Tibial nerve (tissue), 4 donors: Measurements from ENCODE around the gene TNRC6A.

ENCODE experiments used
- EP300 ChIP-seq, 2 donors: sonication (generic); formaldehyde crosslinking; IDR thresholded peaks; one replicate each; pipeline ENCODE4 v1.6.1; 2017; ENCODE audit warnings: antibody characterized with exemption in 2 of 2, mild to moderate bottlenecking in 1 of 2
- POLR2A ChIP-seq, 2 donors: fragments of 450-650 bp; IDR thresholded peaks; one replicate each; pipeline ENCODE4 v1.6.1; 2017; ENCODE audit warnings: antibody characterized with exemption in 2 of 2, mild to moderate bottlenecking in 2 of 2, moderate library complexity in 2 of 2
- TF ChIP-seq, protein P1 (sequence below), 5 experiments: fragments of 200-600 bp in 3 of 5; fragments of 450-650 bp in 2 of 5; sonication (generic) in 3 of 5; IDR thresholded peaks; one replicate each; pipeline ENCODE4 v1.5.1; 2016 to 2019; ENCODE audit warnings: antibody characterized with exemption in 5 of 5, mild to moderate bottlenecking in 3 of 5, moderate library complexity in 2 of 5

DNA sequence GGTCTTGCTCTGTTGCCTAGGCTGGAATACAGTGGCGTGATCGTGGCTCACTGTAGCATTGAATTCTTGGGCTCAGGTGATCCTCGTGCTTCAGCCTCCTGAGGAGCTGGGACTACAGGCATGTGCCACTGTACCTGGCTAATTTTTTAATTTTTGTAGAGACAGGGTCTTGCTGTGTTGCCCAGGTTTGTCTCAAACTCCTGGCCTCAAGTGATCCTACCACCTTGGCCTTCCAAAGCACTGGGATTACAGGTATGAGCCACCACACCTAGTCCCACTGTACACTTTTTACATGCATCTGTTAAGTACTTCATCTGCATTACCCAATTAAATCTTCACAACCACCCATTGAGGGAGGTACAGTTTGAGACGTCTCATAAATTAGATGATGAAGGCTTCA is 12.4 kb downstream of the TNRC6A start:
- TF ChIP-seq, protein P1, sequence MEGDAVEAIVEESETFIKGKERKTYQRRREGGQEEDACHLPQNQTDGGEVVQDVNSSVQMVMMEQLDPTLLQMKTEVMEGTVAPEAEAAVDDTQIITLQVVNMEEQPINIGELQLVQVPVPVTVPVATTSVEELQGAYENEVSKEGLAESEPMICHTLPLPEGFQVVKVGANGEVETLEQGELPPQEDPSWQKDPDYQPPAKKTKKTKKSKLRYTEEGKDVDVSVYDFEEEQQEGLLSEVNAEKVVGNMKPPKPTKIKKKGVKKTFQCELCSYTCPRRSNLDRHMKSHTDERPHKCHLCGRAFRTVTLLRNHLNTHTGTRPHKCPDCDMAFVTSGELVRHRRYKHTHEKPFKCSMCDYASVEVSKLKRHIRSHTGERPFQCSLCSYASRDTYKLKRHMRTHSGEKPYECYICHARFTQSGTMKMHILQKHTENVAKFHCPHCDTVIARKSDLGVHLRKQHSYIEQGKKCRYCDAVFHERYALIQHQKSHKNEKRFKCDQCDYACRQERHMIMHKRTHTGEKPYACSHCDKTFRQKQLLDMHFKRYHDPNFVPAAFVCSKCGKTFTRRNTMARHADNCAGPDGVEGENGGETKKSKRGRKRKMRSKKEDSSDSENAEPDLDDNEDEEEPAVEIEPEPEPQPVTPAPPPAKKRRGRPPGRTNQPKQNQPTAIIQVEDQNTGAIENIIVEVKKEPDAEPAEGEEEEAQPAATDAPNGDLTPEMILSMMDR (IDR thresholded peaks at IDR 0.05) = no peak
- TF ChIP-seq POLR2A (IDR thresholded peaks at IDR 0.05) (no peak), EP300 (IDR thresholded peaks at IDR 0.05) (no peak)
